Body of pancreas (tissue), 4 donors: Measurements from ENCODE around the gene CCNT2. TPM values are rescaled to one million over a fixed set of nuclear protein-coding genes. Genes with fewer than 3 reads are reported as not detected.
A peak's percentile ranks its signal among the peaks of the same experiment; 100 is the strongest.

Source experiments
- ATAC-seq: fragments of 150-250 bp; one replicate; pipeline ENCODE4 v1.9.1; 2016
- DNase-seq, 4 donors: peaks; one replicate each; pipeline ENCODE4 v3.0.0-alpha.2; 2019
- H3K27ac ChIP-seq, 4 donors: fragments of 200-600 bp; sonication (generic); 1 replicate in 3 of 4; 2 replicates in 1 of 4; pipeline versions ENCODE4 v1.5.1 to v1.6.1; 2016 to 2019; ENCODE audit warnings: mild to moderate bottlenecking in 1 of 4, mixed read lengths in 1 of 4, moderate library complexity in 1 of 4
- H3K27me3 ChIP-seq, 2 donors: fragments of 200-600 bp; sonication (generic); one replicate each; pipeline ENCODE4 v1.6.0; 2016; ENCODE audit warnings: mild to moderate bottlenecking in 1 of 2
- H3K36me3 ChIP-seq, 2 donors: fragments of 200-600 bp; sonication (generic); replicated peaks in 1 of 2; 2 replicates each; pipeline ENCODE4 v1.5.1; 2016; ENCODE audit warnings: low read depth in 2 of 2; ENCODE audit not compliant: insufficient read depth in 1 of 2
- H3K4me1 ChIP-seq: fragments of 200-600 bp; sonication (generic); one replicate; pipeline ENCODE4 v1.6.0; 2016
- H3K4me3 ChIP-seq, 2 donors: fragments of 200-600 bp; sonication (generic); 1 replicate in 1 of 2; 2 replicates in 1 of 2; pipeline ENCODE4 v1.5.1; 2016 to 2019
- H3K9me3 ChIP-seq, 3 donors: fragments of 200-600 bp; sonication (generic); 1 replicate in 2 of 3; 2 replicates in 1 of 3; pipeline ENCODE4 v1.5.1; 2016
- POLR2A ChIP-seq, 3 donors: fragments of 450-650 bp; IDR thresholded peaks; one replicate each; pipeline ENCODE4 v1.6.1; 2016; ENCODE audit warnings: antibody characterized with exemption in 3 of 3, mild to moderate bottlenecking in 2 of 3
- WGBS, 2 donors: methylation state at CpG; one replicate each; pipeline ENCODE4 v1.1.5; 2017; 5-methylcytosine and 5-hydroxymethylcytosine counted together
- intact Hi-C: fragments of 100-400 bp; cut with DNase I; formaldehyde crosslinking; loops from one replicate; pipeline ENCODE4 v1.15.1; 2023
- total RNA-seq, 2 donors: library from RNA; depleted of rRNA; stranded (reverse); fragments of >200 nt; gene quantifications; one replicate each; pipeline ENCODE4 v1.1.0, GENCODE V29; 2016
- TF ChIP-seq, protein P1 (sequence below), 7 experiments: fragments of 450-650 bp in 4 of 7; fragments of 200-600 bp in 3 of 7; sonication (generic) in 3 of 7; IDR thresholded peaks; one replicate each; pipeline ENCODE4 v1.5.1; 2016 to 2019; ENCODE audit warnings: antibody characterized with exemption in 7 of 7

The CCNT2 gene
- total RNA-seq = 10 to 100 TPM; 19.1 to 32.7 TPM

DNA sequence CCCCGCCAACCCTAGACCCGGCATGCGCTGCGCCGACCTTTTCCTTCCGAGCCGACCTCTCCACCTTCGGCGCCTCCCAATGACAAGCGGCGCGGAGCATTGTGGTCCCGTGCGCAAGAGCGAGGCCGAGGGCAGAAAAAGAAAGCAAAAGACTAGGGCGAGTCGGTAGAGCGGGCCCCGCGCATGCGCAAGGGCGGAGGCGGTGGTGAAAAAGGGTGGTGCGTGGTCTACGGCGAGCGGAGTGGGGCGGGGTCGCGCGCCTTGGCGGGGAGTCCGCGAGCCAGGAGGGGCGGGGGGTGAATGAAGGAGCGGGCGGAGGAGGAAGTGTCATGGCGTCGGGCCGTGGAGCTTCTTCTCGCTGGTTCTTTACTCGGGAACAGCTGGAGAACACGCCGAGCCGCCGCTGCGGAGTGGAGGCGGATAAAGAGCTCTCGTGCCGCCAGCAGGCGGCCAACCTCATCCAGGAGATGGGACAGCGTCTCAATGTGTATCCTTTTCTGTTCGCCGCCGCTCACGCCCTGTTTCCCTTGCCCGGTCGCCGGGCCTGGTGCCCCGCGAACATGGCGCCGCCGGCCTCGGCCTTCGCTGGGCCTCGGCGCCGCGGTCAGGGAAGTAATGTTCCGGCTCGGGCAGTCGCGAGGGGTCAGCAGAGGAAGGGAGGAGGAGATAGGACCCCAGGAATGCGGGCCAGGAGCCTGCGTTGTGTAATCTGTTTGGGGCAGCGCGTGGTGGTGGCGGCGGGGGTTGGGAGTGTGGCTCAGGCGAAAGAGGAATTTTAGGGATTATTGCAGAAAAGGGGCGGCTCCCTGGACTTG, at the start of gene CCNT2:
Gene CCNT2 (plus strand): TSS at position 297 of the 815 bp plus-strand sequence. CDS start 33 bp downstream, at position 330.
- intact Hi-C loops = no loop called here
- Histone ChIP-seq H3K4me1 (peaks cover 44% of the 10 kb centered on the region), H3K27me3 (no peaks in the 10 kb centered on the region), H3K36me3 (no peaks in the 10 kb centered on the region), H3K27ac (peak within 1 kb of the TSS; percentile 95 to 99 (median 97)), H3K4me3 (peak within 1 kb of the TSS; percentile 90 to 93), H3K9me3 (no peaks in the 10 kb centered on the region)
- DNase-seq (peak; percentile 99), ATAC-seq (peak; percentile 91)
- peak; percentile 33 to 52 (median 44) for TF ChIP-seq POLR2A (IDR thresholded peaks at IDR 0.05)
- TF ChIP-seq, protein P1, sequence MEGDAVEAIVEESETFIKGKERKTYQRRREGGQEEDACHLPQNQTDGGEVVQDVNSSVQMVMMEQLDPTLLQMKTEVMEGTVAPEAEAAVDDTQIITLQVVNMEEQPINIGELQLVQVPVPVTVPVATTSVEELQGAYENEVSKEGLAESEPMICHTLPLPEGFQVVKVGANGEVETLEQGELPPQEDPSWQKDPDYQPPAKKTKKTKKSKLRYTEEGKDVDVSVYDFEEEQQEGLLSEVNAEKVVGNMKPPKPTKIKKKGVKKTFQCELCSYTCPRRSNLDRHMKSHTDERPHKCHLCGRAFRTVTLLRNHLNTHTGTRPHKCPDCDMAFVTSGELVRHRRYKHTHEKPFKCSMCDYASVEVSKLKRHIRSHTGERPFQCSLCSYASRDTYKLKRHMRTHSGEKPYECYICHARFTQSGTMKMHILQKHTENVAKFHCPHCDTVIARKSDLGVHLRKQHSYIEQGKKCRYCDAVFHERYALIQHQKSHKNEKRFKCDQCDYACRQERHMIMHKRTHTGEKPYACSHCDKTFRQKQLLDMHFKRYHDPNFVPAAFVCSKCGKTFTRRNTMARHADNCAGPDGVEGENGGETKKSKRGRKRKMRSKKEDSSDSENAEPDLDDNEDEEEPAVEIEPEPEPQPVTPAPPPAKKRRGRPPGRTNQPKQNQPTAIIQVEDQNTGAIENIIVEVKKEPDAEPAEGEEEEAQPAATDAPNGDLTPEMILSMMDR (IDR thresholded peaks at IDR 0.05) = peak in 3 of 7 experiments; percentile 4 to 17 (median 17)
- 0% methylated on average over 41 to 80 of the region's 83 CpGs for WGBS, 2 donors

DNA sequence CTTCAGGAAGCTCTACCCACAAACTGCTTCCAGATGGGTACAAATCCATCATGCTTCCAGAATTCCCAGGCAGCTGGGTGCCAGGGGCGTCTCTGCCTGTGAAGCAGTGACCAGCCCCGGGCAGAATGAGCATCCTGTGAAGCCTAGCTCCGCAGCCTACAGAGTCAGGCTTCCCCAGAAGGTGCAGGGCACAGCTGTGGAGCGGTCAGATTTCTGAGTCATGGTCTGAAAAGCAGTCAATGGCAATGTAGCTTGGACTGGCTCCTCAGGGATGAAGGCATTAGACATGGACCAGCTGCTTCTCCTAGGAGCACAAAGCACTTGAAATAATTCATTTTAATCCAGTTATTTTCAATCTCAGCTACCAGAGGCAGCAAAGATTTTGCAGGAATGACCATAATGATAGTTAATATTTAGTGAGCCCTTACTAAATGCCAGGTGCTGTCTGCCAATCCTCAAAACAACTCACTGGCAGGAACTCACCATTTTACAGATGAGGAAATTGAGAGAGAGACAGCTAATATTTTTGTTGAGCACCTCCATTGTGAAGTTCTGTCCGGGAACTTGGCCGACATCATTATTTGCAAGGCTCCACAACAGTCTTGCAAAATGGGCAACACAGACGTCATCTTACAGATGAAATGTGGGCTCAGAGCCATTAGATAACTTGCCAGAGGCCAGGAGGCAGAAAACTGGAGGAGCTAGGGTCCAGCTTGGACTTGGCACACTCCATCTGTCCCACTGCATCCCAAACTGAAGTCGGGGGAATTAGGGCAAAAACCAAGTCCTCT, 48.5 kb upstream of the CCNT2 start:
- DNase-seq = peak in 1 of 4 donors; percentile 17
- intact Hi-C loops = no loop called here
- no peaks in the 10 kb centered on the region for H3K36me3 ChIP-seq
- peak overlapping the region in 2 of 4 donors; percentile 10 to 14 for H3K27ac ChIP-seq
- H3K9me3 ChIP-seq = no peaks in the 10 kb centered on the region
- TF ChIP-seq, protein P1 (IDR thresholded peaks at IDR 0.05) = no peak
- no peak for TF ChIP-seq POLR2A (IDR thresholded peaks at IDR 0.05)
- WGBS, 2 donors = 57 to 70% methylated on average over 6 to 8 of the region's 8 CpGs
- peak; percentile 35 for ATAC-seq
- no peaks in the 10 kb centered on the region for H3K27me3 ChIP-seq
- no peak overlapping the region for H3K4me3 ChIP-seq
- H3K4me1 ChIP-seq = no peaks in the 10 kb centered on the region

DNA sequence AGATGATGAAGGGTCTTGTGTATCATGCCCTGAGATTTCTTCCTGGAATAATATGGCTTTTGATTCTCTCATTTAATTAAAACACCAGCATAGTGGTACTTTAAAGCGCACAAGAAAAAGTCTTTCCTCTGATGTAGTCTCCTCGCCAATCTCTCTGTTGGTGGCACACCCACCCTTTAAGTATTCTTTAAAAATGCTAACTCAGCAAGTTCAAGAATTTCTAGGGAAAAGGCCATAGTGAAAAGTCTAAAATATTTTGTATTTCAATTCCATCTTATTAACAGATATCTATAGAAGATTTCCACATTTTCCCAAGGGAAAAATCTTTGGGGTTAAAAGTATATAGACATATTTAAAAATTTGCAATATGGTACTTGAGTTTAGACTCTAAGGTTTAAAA, 45.5 kb upstream of the CCNT2 start:
- Histone ChIP-seq H3K27ac (no peak overlapping the region), H3K4me1 (no peaks in the 10 kb centered on the region), H3K9me3 (no peaks in the 10 kb centered on the region), H3K4me3 (no peak overlapping the region), H3K36me3 (no peaks in the 10 kb centered on the region), H3K27me3 (no peaks in the 10 kb centered on the region)
- ATAC-seq (no peak), DNase-seq (no peak)
- no peak for TF ChIP-seq POLR2A (IDR thresholded peaks at IDR 0.05)
- TF ChIP-seq, protein P1 (IDR thresholded peaks at IDR 0.05) = no peak
- WGBS, 2 donors = 88 to 94% methylated on average over 2 of the region's 2 CpGs
- intact Hi-C loops = no loop called here

DNA sequence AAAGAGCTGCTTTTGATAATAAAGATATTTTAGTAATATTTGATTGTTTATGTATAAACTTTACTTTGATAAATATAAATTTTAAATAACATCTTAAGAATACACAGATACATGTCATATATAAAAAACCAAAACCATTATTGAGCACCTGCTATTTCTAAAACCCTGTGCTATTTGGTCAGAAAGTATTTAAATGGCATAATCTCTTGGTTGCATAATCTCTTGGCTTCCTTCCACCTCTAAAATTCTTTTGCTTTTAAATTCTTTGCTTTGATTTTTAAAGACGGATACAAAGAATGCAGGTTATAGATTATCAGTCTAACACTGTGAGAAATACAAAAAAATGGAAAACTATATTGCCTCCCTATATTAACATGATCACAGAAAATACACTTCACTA, 43.3 kb upstream of the CCNT2 start:
- TF ChIP-seq, protein P1 (IDR thresholded peaks at IDR 0.05) = no peak
- no peak for TF ChIP-seq POLR2A (IDR thresholded peaks at IDR 0.05)
- Histone ChIP-seq H3K9me3 (no peaks in the 10 kb centered on the region), H3K27me3 (no peaks in the 10 kb centered on the region), H3K4me3 (no peak overlapping the region), H3K27ac (no peak overlapping the region), H3K4me1 (no peaks in the 10 kb centered on the region), H3K36me3 (no peaks in the 10 kb centered on the region)
- no peak for ATAC-seq
- intact Hi-C loops = no loop called here
- no peak for DNase-seq
- WGBS, 2 donors = 6 to 20% methylated on average over 1 of the region's 1 CpG
